ENCODE data around the gene TRMT61A. TPM values are rescaled to one million over a fixed set of nuclear protein-coding genes. Genes with fewer than 3 reads are reported as not detected.

Gene TRMT61A
- total RNA-seq, 1 donor from 2014 or later: 14.4 TPM

GRCh38 chr14:103545915-103546651, 17.1 kb downstream of the TRMT61A start:
- peak; percentile 83 for DNase-seq (ENCODE audit: low read depth)

GRCh38 chr14:103546652-103547454, 17.9 kb downstream of the TRMT61A start:
- DNase-seq (ENCODE audit: low read depth): no peak

- DNase-seq (ENCODE audit: low read depth): no peak
Observed at GRCh38 chr14:103547455-103547940, 18.5 kb downstream of the TRMT61A start.

GRCh38 chr14:103547941-103548462, 19.0 kb downstream of the TRMT61A start:
- no peak for DNase-seq (ENCODE audit: low read depth)

GRCh38 chr14:103548463-103549351, 19.7 kb downstream of the TRMT61A start:
- peak; percentile 72 for DNase-seq (ENCODE audit: low read depth)

GRCh38 chr14:103549361-103550311, 20.6 kb downstream of the TRMT61A start:
- DNase-seq (ENCODE audit: low read depth): no peak

- no peak for DNase-seq (ENCODE audit: low read depth)
Observed at GRCh38 chr14:103550451-103551337, 21.7 kb downstream of the TRMT61A start.

- no peak for DNase-seq (ENCODE audit: low read depth)
Observed at GRCh38 chr14:103551338-103551762, 22.4 kb downstream of the TRMT61A start.

- DNase-seq (ENCODE audit: low read depth): peak; percentile 90
Observed at GRCh38 chr14:103552011-103552845, 23.2 kb downstream of the TRMT61A start.

- no peak for DNase-seq (ENCODE audit: low read depth)
Observed at GRCh38 chr14:103552846-103553210, 23.8 kb downstream of the TRMT61A start.

GRCh38 chr14:103555559-103556337, 26.8 kb downstream of the TRMT61A start:
- DNase-seq (ENCODE audit: low read depth): no peak

- DNase-seq (ENCODE audit: low read depth): no peak
Observed at GRCh38 chr14:103556946-103557758, 28.2 kb downstream of the TRMT61A start.

GRCh38 chr14:103558071-103558882, 29.3 kb downstream of the TRMT61A start:
- DNase-seq (ENCODE audit: low read depth): peak; percentile 84

GRCh38 chr14:103559766-103560165, 30.8 kb downstream of the TRMT61A start:
- no peak for DNase-seq (ENCODE audit: low read depth)

GRCh38 chr14:103560691-103561090, 31.7 kb downstream of the TRMT61A start:
- DNase-seq (ENCODE audit: low read depth): no peak

Data from myocyte (in vitro differentiated cells).